GM23248 (cell line): Measurements from ENCODE around the gene NPTX1. TPM values are rescaled to one million over a fixed set of nuclear protein-coding genes. Genes with fewer than 3 reads are reported as not detected.

ENCODE experiments used
- DNase-seq: peaks from one replicate; pipeline ENCODE4 v3.0.0-alpha.2; 2015
- H2AFZ ChIP-seq: fragments of 200-600 bp; sonication (generic); 2 replicates; pipeline ENCODE4 v1.6.1; 2016; ENCODE audit warnings: antibody characterized with exemption
- H3F3A ChIP-seq: fragments of 200-600 bp; sonication (generic); 2 replicates; pipeline ENCODE4 v1.6.1; 2016; ENCODE audit warnings: mild to moderate bottlenecking, antibody characterized with exemption, mixed run types; ENCODE audit not compliant: insufficient read depth
- H3K27ac ChIP-seq: fragments of 200-600 bp; sonication (generic); 2 replicates; pipeline ENCODE4 v1.5.1; 2016; ENCODE audit warnings: mild to moderate bottlenecking
- H3K27me3 ChIP-seq: fragments of 200-600 bp; sonication (generic); replicated peaks from 2 replicates; pipeline ENCODE4 v1.6.1; 2016; ENCODE audit warnings: mild to moderate bottlenecking; ENCODE audit not compliant: insufficient read depth
- H3K36me3 ChIP-seq: fragments of 200-600 bp; sonication (generic); 2 replicates; pipeline ENCODE4 v1.6.1; 2016; ENCODE audit warnings: low read depth, mild to moderate bottlenecking
- H3K4me1 ChIP-seq: fragments of 200-600 bp; sonication (generic); 2 replicates; pipeline ENCODE4 v1.6.1; 2016; ENCODE audit warnings: mild to moderate bottlenecking; ENCODE audit not compliant: insufficient read depth
- H3K4me2 ChIP-seq: fragments of 200-600 bp; sonication (generic); one replicate; pipeline ENCODE4 v1.6.1; 2016; ENCODE audit warnings: mild to moderate bottlenecking; ENCODE audit not compliant: unreplicated experiment
- H3K4me3 ChIP-seq: fragments of 200-600 bp; sonication (generic); 2 replicates; pipeline ENCODE4 v1.5.1; 2016; ENCODE audit warnings: mild to moderate bottlenecking
- H3K79me2 ChIP-seq: fragments of 200-600 bp; sonication (generic); 2 replicates; pipeline ENCODE4 v1.6.1; 2016; ENCODE audit warnings: mild to moderate bottlenecking; ENCODE audit not compliant: insufficient read depth
- H3K9ac ChIP-seq: fragments of 200-600 bp; sonication (generic); 2 replicates; pipeline ENCODE4 v1.6.1; 2016; ENCODE audit warnings: mild to moderate bottlenecking
- H3K9me2 ChIP-seq: fragments of 200-600 bp; sonication (generic); 2 replicates; pipeline ENCODE4 v1.6.1; 2016; ENCODE audit warnings: mixed run types, mild to moderate bottlenecking, moderate library complexity; ENCODE audit not compliant: insufficient read depth
- H3K9me3 ChIP-seq: fragments of 200-600 bp; sonication (generic); one replicate; pipeline ENCODE4 v1.6.1; 2017; ENCODE audit warnings: low read depth
- H4K20me1 ChIP-seq: fragments of 200-600 bp; sonication (generic); 2 replicates; pipeline ENCODE4 v1.6.0; 2016; ENCODE audit not compliant: insufficient read depth
- EZH2 ChIP-seq: fragments of 200-600 bp; sonication (generic); IDR thresholded peaks from 2 replicates; pipeline ENCODE4 v1.6.1; 2018; ENCODE audit warnings: antibody characterized with exemption, mild to moderate bottlenecking; ENCODE audit not compliant: insufficient read depth, poor library complexity, severe bottlenecking
- EZH2phosphoT487 ChIP-seq: fragments of 200-600 bp; sonication (generic); IDR thresholded peaks from 2 replicates; pipeline ENCODE4 v1.6.1; 2018; ENCODE audit warnings: antibody characterized with exemption, moderate library complexity, mild to moderate bottlenecking, low read depth; ENCODE audit not compliant: insufficient read depth
- WGBS, 2 experiments: methylation state at CpG; one replicate each; pipeline ENCODE4 v1.1.6; 2015 to 2017; ENCODE audit warnings: low lambda C conversion rate in 2 of 2, low coverage in 1 of 2; ENCODE audit errors: missing lambda C conversion rate in 2 of 2; 5-methylcytosine and 5-hydroxymethylcytosine counted together
- in situ Hi-C: fragments of 300-500 bp; cut with MboI; formaldehyde crosslinking; loops from 2 replicates; pipeline ENCODE4 v1.15.0; 2020
- microRNA-seq: library from miRNA; unstranded; fragments of <30 nt; microRNA quantifications from one replicate; pipeline ENCODE4, GENCODE V29; 2016; ENCODE audit warnings: borderline number of aligned reads
- polyA plus RNA-seq: library from polyadenylated mRNA; unstranded; fragments of >200 nt; fragmentation: Nextera tagmentation; extraction: Ambion mirVana; gene quantifications from 2 replicates; pipeline ENCODE4 v1.2.1, GENCODE V29; 2016
- small RNA-seq: library from RNA; depleted of rRNA; stranded (forward); fragments of <200 nt; gene quantifications from one replicate; pipeline ENCODE3, GENCODE V24; 2014; ENCODE audit warnings: low read depth, low replicate concordance
- total RNA-seq: library from RNA; depleted of rRNA; stranded (reverse); fragments of >200 nt; shearing (Covaris generic); gene quantifications from 2 replicates; pipeline ENCODE4 v1.2.3, GENCODE V29; 2014; rRNA removed

Gene NPTX1
- total and polyA plus RNA-seq, 2 experiments from 2014 or later: 0.43 to 1.1 TPM

GRCh38 chr17:80422276-80422675 is 54.1 kb downstream of the NPTX1 start:
- no peaks in the 10 kb centered on the region for H3K27me3 ChIP-seq
- no peak overlapping the region for H3K9ac ChIP-seq
- H3K36me3 ChIP-seq: no peaks in the 10 kb centered on the region; the same call in 1 of the 2 replicates
- no peak overlapping the region for H3K27ac ChIP-seq
- H3K4me3 ChIP-seq: no peak overlapping the region
- 75 to 80% methylated on average over 12 to 17 of the region's 18 CpGs for WGBS, 2 experiments
- no peak overlapping the region for H2AFZ ChIP-seq
- DNase-seq: no peak
- no peaks in the 10 kb centered on the region for H3K9me2 ChIP-seq
- H4K20me1 ChIP-seq: peaks cover 7% of the 10 kb centered on the region; the same call in 1 of the 2 replicates
- no peak for TF ChIP-seq EZH2
- no peak for TF ChIP-seq EZH2phosphoT487
- H3K4me1 ChIP-seq: 0 out of 2 replicates have a peak, but pooled peaks cover 4% of the 10 kb centered on the region
- no peak overlapping the region for H3K4me2 ChIP-seq
- in situ Hi-C loops: no loop called here
- H3F3A ChIP-seq: no peaks in the 10 kb centered on the region
- no peaks in the 10 kb centered on the region for H3K9me3 ChIP-seq
- H3K79me2 ChIP-seq: peaks cover 13% of the 10 kb centered on the region

- no peaks in the 10 kb centered on the region for H3K9me3 ChIP-seq
- no peaks in the 10 kb centered on the region for H3F3A ChIP-seq
- no peak overlapping the region for H2AFZ ChIP-seq
- no peaks in the 10 kb centered on the region for H3K9me2 ChIP-seq
- H3K36me3 ChIP-seq: no peaks in the 10 kb centered on the region; the same call in 1 of the 2 replicates
- 0 out of 2 replicates have a peak, but pooled peaks cover 4% of the 10 kb centered on the region for H3K4me1 ChIP-seq
- H3K4me3 ChIP-seq: no peak overlapping the region
- H3K27ac ChIP-seq: no peak overlapping the region
- 58 to 64% methylated on average over 19 to 20 of the region's 20 CpGs for WGBS, 2 experiments
- H4K20me1 ChIP-seq: peaks cover 7% of the 10 kb centered on the region; the same call in 1 of the 2 replicates
- peaks cover 20% of the 10 kb centered on the region for H3K79me2 ChIP-seq
- DNase-seq: no peak
- H3K9ac ChIP-seq: no peak overlapping the region
- no peaks in the 10 kb centered on the region for H3K27me3 ChIP-seq
- TF ChIP-seq EZH2phosphoT487 (no peak), EZH2 (no peak)
- in situ Hi-C loops: no loop called here
- H3K4me2 ChIP-seq: no peak overlapping the region
Observed at GRCh38 chr17:80421381-80422090, 54.9 kb downstream of the NPTX1 start.

GRCh38 chr17:80419255-80419654 is 57.2 kb downstream of the NPTX1 start:
- no peaks in the 10 kb centered on the region for H3F3A ChIP-seq
- DNase-seq: no peak
- H3K27ac ChIP-seq: no peak overlapping the region
- H3K4me3 ChIP-seq: no peak overlapping the region
- H4K20me1 ChIP-seq: peaks cover 7% of the 10 kb centered on the region; the same call in 1 of the 2 replicates
- H3K4me1 ChIP-seq: peaks cover 8% of the 10 kb centered on the region; the same call in 1 of the 2 replicates
- H2AFZ ChIP-seq: no peak overlapping the region
- H3K9me2 ChIP-seq: no peaks in the 10 kb centered on the region
- no peak overlapping the region for H3K4me2 ChIP-seq
- WGBS, 2 experiments: 66% methylated on average over 11 of the region's 11 CpGs
- H3K9me3 ChIP-seq: no peaks in the 10 kb centered on the region
- peaks cover 32% of the 10 kb centered on the region for H3K79me2 ChIP-seq
- no peak for TF ChIP-seq EZH2phosphoT487
- TF ChIP-seq EZH2: no peak
- no peaks in the 10 kb centered on the region; the same call in 1 of the 2 replicates for H3K36me3 ChIP-seq
- no peaks in the 10 kb centered on the region for H3K27me3 ChIP-seq
- in situ Hi-C loops: no loop called here
- no peak overlapping the region for H3K9ac ChIP-seq

- in situ Hi-C loops: no loop called here
- DNase-seq: no peak
- Histone ChIP-seq H3K4me3 (no peak overlapping the region), H2AFZ (no peak overlapping the region), H3F3A (no peaks in the 10 kb centered on the region), H4K20me1 (peaks cover 7% of the 10 kb centered on the region; the same call in 1 of the 2 replicates), H3K9me3 (no peaks in the 10 kb centered on the region), H3K36me3 (no peaks in the 10 kb centered on the region; the same call in 1 of the 2 replicates), H3K4me2 (no peak overlapping the region), H3K9ac (no peak overlapping the region), H3K9me2 (no peaks in the 10 kb centered on the region), H3K27me3 (no peaks in the 10 kb centered on the region), H3K27ac (no peak overlapping the region), H3K4me1 (peaks cover 8% of the 10 kb centered on the region; the same call in 1 of the 2 replicates), H3K79me2 (peaks cover 32% of the 10 kb centered on the region)
- no peak for TF ChIP-seq EZH2phosphoT487
- no peak for TF ChIP-seq EZH2
- WGBS, 2 experiments: 96 to 97% methylated on average over 11 of the region's 11 CpGs
Observed at GRCh38 chr17:80418589-80418988, 57.8 kb downstream of the NPTX1 start.

Small RNA genes lying within 50 kb of the gene (microRNA-seq; reads per million reads assigned to microRNA genes)
- not detected for gene MIR4730

Small RNA genes lying within 50 kb of the gene (small RNA-seq; reads per million reads assigned to genes)
- gene AC120024.2: not detected
- not detected for gene AC120024.3
- gene MIR4730: not detected

Other genes starting within 250 kb of the NPTX1 start
- 45.0 and 62.3 TPM in 2 replicates for gene RNF213, start 215.8 kb downstream of the NPTX1 start, total RNA-seq
- 16.7 and 18.8 TPM in 2 replicates for gene RNF213, start 215.8 kb downstream of the NPTX1 start, polyA plus RNA-seq
- 25.1 and 50.3 TPM in 2 replicates for gene ENDOV, start 61.4 kb downstream of the NPTX1 start, total RNA-seq
- gene ENDOV, start 61.4 kb downstream of the NPTX1 start, polyA plus RNA-seq: 25.7 TPM in 2 replicates
- 16.1 and 19.0 TPM in 2 replicates for gene RPTOR, start 68.2 kb upstream of the NPTX1 start, total RNA-seq
- gene RPTOR, start 68.2 kb upstream of the NPTX1 start, polyA plus RNA-seq: 6.6 and 7.0 TPM in 2 replicates